Activated T-cell treated with anti-CD3 and anti-CD28 coated beads, Interleukin-2, amount 50 U/mL, for 1 hour (primary cell): ENCODE results near the gene SCUBE3.

Source experiments
- DNase-seq: peaks from one replicate; pipeline ENCODE4 v3.0.0-alpha.2; 2020

Gene SCUBE3

DNA sequence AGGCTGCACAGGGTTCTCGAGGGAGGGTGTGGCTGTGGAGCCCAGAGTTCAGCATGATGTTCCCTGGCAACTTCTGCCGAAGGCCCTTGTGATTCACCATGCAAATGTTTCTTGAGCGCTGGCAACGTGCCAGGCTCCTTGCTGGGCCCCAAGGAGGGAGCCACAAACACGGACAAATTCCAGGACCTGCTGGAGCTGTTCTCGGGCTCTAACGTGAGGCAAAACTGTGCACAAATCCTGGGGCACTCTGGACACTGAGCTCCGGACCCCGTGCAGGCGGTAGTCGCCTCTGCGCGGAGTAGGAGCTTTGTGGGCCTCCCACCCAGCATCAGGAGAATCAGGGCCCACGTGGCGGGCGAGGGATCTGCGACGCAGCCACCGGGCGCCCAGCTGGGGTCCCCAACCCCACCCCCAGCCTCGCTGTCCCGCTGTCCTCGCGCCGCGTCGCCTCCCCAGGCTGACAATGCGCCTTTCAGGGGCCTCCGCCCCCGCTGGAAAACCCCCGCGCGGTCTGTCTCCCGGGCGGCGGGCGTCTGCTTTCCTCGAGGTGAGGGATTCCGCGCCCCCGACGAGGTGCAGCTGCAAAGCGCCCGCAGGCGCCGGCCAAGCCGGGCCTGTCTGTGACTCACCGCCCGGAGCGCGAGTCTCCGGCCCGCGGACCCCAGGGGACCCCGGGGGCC lies 31.7 kb upstream of the SCUBE3 start:
- DNase-seq = no peak

DNA sequence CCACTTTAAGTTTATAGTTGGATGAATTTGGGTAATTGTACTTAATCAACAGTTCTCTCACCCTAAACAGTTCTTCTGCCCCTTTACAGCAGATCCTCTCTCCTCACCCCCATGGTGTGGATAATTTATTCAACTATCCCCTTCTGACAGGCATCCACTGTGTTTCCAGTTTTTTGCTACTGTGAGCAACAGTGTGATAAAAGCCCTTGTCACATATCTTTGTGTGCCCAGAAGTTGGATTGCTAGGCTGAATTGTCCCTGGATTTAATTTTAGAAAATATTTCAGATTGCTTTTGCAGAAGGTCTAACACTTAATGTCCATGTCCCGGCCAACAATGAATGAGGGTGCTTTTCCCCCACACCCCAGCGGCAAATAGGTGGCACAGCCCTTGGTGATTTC lies 30.5 kb upstream of the SCUBE3 start:
- DNase-seq = no peak

DNA sequence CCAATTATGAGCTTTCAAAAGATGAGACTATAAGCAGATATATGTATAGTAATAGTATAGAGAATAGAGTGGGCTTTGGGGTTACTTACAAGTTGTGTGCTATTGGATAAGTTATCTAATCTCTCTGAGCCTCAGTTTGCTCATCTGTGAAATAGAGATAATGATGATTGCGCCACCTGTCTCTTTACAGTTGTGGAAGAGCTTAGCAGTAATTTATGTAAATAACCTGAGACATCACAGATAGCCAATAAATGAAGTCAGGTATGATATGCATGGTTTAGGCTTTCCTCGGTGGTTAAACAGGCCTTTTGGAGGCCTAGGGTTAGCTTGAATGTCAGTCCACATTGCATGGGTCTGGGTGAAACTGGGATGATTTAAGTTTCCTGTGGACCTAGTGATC lies 29.8 kb upstream of the SCUBE3 start:
- DNase-seq = no peak

DNA sequence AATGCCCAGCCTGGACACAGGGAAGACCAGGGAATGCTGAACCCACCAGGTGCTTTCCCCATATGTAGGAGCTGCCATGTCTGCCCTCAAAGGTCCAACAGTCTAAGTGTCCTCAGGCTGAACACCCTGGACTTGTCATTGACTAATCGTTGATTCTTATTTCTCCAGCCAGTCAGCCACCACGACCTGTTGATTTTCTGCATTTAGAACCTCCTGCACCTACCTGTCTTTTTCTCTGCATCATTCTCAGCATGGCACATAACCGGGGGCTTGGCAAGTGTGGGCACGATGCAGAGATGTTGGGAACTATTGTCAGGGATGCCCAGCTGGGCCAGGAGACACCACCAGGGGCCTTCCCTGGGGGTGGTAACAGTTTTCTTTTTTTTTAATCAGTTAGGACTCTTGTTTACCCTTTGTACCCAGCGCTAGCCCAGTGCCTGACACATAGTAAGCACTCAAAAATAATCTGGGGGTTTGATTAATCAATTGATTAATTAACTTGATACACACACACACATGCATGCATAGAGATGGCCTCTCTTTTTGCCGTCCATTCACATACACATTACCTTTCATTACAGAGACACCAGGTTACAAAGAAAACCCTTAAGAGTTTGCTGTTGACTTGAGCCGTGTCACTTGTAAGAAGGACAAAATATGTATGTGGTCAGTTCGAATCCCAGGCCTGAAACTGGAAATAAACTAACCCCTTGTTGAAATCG lies 29.0 kb upstream of the SCUBE3 start:
- DNase-seq = no peak

DNA sequence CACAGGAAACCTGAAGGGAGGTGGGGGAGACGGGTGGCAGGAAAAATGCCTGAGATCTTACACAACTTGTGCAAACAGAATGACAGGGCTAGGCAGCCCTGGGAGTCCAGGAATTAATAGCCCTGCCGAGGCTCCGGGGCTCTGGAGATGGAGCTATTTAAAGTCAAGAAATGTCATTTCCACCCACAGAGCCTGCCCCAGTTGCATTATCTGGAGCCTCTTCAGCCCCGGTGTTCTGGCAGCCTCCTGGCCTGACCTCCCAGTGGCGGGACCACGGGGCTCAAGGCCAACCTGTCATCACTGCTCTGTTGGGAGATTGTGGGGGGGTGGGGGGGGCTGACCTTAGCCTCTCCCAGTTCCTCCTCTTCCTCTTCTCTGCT lies 28.5 kb upstream of the SCUBE3 start:
- DNase-seq = no peak

DNA sequence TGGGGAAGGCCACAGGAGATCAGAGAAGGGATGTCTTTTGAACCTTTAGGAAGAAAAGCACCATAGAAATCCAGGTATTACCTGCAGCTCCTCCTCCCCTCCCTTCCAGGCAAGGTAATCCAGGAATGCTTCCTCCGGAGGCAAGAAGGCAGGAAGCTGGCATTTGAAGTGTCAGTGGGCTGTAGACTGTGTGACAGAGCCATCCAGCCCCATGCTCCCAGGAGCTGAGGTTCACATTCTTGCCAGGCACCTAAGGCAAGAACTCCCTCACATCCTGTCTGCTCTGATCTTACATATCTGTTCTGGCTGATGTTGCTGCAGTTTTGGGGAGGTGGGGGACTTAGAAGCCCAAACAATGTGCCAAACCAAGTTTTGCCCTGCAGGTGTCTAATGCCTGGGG lies 27.8 kb upstream of the SCUBE3 start:
- DNase-seq = no peak

DNA sequence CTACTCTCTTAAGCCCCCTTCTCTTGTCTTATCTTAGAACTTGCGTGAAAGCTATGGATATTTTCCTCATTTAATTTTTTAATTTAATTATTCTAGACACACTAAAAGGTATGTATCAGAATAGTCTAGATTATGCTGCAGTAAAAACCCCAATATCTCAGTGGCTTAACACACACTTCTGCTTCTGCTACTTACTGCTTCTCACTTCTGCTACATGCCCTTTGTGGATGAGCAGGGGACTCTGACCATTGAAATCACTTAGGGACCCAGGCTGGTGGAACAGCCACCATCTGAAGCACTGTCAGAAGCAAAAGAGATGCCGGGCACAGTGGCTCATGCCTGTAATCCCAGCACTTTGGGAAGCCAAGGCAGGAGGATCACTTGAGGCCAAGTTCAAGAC lies 27.2 kb upstream of the SCUBE3 start:
- DNase-seq = no peak

DNA sequence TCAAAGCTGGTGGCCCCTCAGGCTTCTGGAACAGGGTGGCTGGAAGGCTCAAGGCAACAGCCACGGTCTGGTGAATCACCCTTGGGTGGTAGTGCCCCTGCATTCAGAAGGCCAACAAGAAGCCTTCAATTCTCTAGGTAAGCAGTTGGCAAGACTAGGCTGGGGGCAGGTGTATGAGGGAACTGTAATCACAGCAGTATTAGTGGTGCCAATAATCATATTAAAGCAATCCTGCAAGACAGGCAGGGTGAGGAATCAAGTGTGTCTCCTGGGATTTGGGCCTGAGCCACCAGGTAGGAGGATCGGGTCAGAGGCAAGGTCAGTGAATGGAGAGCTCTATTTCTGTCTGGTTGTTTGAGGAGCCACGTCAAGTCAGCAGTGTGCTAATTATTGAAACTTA lies 24.9 kb upstream of the SCUBE3 start:
- no peak for DNase-seq

DNA sequence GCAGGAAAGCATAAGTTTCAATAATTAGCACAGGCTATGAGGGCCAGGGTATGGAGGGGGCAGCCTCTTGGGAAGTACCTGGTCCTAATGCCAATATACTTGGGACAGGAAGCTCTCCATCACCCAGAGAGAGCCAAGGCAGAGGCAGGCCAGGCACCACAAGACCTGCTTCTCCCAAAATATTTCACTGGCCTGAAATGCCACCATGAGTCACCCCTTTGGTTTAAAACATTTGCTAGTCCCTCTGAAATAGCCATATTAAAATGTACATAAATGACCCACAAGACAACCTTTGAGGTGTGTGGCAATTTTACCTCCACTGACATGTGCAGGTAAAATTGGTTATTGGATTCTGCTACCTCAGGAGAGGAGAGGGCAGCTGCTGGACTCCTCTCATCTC lies 23.4 kb upstream of the SCUBE3 start:
- DNase-seq = no peak

DNA sequence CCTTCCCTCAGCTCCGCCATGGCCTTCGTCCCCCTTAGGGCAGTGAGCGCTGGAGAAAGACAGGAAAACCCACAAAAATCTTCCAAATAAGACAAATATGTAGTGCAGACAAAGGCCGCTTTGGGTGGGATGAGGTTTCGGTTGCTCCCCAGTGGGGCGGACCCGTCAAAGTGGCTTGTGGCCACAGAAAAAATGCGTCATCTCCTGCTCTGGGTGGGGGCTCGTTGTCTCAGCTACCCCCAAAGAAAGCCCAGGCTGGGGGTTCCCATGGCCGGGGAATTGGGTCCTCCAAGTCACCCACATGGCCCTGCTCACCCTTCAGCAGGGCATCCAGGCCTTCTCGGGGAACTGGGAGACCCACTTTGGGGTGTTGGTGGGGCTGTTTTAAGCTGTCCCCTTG lies 21.9 kb upstream of the SCUBE3 start:
- no peak for DNase-seq

DNA sequence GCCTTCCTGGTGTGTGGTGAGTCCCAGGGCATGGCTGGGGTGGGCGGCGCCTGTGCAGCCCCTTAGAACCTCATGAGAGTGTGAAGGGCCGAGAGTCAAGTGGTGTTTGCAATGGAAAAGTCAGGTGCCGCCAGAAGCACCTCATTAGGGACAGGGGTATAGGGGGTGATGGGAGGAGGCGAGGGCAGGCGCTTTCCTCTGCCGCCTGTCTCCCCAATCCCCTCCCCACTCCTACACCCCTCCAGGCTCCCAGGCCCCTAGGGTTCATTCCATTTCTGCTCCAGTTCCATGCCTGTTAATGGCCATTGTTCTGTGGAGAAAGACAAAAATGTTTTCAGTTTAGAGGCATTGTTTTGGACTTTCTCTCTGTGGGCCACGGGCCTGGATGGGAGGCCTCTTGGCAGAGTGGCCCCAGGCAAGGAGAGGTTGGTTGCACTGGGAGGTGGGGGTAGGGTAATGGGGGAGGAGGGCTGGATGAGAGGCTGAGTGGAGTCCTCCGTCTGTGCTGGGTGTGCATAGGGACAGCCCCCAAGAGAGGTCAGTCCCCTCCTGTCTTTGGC lies 21.4 kb upstream of the SCUBE3 start:
- DNase-seq = no peak

DNA sequence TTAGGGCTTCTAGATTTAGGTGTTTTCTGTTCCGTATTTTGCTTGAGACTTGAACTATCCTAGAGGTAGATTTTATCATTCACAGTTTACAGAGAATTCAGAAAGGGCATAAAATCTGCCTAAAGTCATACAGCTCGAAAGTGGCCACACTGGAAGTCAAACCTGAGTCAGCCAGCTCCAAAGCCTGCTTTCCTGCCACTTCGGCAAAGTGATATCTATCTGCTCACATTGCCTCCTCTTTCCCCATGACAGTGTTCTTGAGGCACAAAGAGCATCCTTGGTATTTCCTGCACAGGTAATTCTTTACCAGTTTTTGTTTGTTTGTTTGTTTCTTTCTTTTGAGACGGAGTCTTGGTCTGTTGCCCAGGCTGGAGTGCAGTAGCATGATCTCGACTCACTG lies 19.4 kb upstream of the SCUBE3 start:
- DNase-seq = no peak

DNA sequence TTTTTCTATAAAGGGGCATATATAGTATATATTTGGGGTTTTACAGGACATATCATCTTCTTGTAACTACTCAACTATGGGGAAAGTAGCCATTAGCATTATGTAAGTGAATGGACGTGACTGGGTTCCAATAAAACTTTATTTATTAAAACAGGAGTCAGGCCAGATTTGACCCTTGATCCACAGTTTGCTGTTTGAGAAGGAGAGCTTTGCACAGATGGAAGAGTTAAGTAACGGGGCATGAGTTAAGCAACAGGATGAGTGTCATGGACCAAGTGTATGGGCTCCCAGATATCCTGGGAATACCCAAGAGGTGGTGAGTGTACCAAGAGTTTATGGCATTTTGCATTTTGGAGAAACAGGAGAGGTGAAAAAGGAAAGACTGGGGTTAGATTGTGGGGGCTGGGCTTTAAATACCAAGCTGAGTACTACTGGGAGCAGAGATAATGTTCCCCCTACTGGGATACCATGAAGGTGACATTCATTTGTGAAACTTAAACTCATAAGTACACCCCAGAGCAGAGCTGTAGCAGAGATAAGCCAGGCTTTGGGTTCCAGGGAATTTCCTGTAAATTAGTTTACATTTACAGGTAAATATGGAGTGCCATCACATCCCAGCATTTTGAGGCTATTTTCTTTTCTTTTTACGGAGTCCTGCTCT lies 18.5 kb upstream of the SCUBE3 start:
- no peak for DNase-seq

DNA sequence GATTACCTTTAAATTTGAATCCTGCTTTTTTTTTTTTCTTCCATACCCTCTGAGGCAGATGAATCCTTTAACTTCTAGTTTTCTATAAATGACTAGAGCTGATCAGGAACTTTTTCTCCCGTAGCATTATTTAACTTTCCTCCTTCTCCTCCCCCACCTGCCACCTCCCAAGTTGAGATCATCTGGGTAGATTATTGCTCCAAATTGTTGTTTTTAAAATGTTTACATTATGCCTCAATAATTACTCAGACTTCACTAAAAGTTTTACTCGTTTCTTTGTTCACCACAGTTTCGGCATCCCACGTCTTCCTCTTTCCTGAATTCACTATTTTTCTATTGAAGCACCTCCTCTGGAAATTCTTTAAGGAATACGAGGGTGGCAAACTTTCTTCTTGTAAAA lies 16.6 kb upstream of the SCUBE3 start:
- no peak for DNase-seq

DNA sequence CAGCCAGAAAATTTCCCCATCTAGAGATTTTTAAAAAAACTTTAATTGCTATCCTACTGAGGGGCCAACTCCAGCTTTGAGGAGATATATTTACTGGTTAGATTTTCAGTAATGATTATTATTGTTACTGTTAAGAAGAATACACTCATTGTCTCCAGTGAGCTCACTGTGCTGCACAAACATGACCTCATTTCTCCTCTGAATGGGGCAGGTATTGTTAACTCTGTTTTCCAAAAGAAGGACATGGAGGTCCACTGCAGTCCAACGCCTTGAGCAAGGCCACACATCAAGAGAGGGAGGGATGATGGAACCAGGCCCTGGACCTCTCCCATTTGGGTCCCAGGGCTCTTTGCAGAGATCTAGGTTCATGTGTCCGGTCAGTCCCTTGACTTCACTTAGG lies 13.9 kb upstream of the SCUBE3 start:
- no peak for DNase-seq

DNA sequence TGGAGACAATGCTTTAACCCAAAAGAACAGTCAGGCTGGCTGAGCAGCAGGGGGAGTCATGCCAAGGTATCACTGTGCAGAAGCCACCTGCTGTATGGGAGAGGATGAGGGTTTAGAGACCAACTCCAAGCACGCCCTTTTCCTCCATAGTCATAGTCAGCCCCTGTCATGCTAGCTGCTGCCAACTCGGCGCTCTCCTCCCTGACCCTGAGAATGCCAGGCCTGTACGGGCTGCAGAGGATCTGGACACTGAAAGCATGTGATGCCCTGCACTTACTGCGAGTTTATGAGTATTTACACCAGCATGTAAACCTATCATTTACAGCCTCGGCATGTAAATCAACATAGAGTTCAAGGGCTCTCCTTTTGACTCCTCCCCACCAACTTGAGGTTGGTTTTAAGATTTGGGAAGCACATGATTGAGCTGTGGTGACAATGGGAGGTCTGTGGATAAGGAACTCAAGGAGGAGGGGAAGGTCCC lies 11.7 kb upstream of the SCUBE3 start:
- DNase-seq = no peak

DNA sequence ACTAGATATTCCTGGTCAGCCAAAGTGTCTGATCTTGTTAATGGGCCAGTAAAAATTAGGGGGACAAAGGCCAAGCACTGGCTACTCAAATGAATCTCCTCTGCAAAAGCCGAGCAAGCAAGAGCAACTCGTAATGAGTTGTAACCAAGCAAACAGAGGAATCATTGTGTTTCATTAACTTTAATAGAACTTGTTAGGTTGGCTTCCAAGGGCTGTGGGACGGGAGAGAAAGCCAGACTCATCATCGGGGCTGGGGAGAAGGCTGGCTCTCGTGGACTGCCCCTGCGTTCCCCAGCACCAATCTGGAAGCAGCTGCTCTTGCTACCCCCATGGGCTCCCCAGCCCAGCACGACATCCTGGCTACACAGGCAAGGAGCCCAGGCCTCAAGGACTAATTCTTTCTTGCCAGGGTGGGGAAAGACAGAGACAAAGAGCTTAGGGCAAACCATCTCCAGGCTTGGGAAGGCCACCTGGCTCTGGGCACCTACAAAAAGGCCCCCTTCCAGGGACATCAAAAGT lies 10.5 kb upstream of the SCUBE3 start:
- DNase-seq = no peak

DNA sequence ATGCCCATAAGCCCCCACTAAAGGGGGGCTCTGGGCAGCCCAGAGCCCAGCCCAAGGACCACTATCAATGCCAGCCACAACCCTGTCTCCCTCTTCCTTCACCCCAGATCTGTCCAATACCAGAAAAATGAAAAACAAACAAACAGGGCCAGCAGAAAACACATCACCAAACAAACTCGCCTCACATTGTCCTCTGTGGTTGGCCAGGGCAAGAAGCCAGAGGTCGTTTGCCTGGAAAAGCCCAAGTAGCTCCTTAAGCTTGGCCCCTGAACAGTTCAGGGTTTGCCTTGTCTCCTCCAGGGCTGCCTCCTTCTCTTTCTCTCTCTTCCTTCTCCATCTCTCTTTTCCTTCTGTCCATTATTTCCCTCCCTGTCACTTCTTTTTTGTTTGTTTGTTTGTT lies 10.1 kb upstream of the SCUBE3 start:
- DNase-seq = no peak

DNA sequence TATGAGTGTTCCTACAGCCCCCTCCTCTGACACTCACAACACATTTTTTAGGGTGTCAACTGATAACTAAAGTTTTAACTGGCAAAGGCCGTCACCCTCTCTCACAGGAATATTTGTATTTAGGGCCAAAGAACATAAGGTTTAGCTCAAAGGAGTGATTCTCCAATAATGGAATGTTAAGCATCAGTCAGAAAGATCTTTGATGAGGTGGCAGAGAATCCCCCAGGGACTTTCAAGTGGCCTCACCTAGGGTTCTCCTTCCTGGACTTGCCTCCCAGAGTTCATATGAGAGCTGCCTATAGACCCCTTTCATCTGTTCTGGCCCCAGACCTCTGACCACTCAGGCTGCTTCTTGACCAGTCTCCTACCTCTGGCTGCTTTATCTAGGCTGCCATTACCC lies 7.4 kb upstream of the SCUBE3 start:
- DNase-seq = no peak

DNA sequence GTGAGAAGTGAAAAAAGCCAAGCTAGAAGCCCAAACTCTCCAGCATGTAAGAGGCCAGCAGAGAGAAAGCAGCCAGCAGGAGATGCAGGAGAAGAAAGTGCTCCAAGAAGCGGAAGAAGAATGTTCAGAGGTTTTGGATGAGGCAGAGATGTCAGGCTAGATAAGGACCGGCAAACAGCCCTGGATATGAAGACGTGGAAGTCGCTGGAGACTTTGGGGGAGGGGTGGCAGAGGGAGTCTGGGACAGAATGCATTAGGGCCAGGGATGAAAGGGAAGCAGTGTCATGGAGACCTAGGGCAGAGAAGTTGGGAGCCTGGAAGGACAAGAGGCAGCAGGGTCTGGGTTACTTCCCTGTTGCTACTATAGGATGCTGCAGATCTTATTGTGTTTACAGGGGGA lies 5.3 kb upstream of the SCUBE3 start:
- no peak for DNase-seq

DNA sequence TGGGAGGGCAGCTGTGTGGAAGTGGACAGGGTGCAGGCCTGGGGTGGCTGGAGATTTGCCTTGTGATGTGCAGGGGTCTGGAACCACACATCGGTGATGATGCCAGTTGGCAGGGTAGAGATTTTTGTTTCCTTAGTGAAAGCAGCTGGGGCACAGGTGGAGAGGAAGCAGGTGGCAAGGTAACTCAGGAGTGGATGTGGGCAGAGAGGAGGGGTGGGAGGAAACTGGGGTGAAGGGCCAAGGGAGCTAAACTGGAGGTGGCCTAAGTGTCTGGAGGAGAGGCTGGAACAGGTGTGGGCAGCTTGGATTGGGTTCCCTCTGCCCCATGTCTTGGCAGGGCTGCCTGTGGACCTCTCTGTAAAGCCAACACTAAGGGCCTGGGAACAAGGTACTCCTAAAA lies 4.7 kb upstream of the SCUBE3 start:
- no peak for DNase-seq

DNA sequence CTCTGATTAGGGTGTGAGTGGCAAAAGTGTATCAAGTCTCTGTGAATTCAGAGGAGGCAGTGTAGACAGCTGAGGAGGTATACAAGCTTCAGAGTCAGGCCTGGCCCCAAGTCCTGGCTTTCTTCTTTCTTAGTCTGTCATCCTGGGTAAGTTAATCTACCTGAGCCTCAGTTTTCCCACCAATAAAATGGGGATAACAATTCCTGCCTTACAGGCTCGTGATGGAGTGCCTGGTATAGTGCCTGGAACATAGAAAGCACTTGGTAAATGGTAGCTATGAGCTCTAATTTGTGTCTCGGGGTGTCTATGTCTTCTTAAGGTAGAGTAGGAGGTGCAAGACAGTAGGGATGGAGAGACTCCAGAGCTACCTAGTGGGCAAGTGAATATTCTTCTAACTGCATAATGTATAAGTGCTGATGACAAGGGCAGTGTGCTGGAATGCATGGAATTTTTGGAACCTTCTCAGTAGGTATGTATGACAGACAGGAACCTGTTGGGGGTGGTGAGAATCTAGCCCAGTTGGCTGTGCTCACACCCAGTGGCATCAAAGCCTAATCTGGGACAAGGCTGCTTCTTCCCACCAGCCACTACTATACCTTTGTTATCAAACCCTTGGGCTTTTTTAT lies 4.0 kb upstream of the SCUBE3 start:
- no peak for DNase-seq

DNA sequence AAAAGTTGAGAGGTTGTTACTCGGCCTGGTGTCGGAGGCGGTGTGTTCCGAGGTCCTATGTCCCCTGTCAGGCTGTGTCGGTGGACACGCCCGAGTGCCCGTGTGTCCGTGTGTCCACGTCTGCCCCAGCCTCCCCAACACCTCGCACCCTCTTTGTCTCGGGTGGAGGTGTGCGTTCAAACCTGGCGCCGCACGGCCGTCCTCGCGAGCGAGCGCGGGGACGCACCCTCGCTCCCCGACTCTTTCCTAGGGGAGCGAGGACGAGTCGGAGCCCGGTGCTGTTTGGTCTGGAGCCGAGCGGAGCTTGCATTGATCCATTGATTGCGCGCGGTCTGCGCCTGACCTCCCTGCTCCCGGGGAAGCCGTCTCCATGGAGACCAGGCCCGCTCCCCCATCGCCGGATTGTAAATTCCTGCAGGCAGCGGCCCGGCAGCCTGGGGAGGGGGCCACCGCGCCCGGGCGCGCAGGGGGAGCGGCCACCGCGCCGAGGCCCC lies 411 bp upstream of the SCUBE3 start:
- no peak for DNase-seq
